PC-9 (cell line): ENCODE measurements around the gene YAP1. TPM values are rescaled to one million over a fixed set of nuclear protein-coding genes. Genes with fewer than 3 reads are reported as not detected.
A peak's percentile ranks its signal among the peaks of the same experiment; 100 is the strongest.

Experiments used
- BruUV-seq: library from RNA; stranded (reverse); fragments of 400-500 nt; replicated peaks from 2 replicates; lab custom pipeline; 2021; lab: Mats Ljungman, UMichigan
- CTCF ChIA-PET: fragments of 300-600 bp; sonication (Branson Sonifier 250); formaldehyde crosslinking; loops from one replicate; lab custom pipeline; 2022; ENCODE audit warnings: antibody characterized with exemption; lab: Charles Lee
- POLR2A ChIA-PET: fragments of 300-600 bp; sonication (Branson Sonifier 250); formaldehyde crosslinking; loops from one replicate; lab custom pipeline; 2022; ENCODE audit warnings: antibody characterized with exemption; ENCODE audit not compliant: unreplicated experiment; lab: Charles Lee
- DNase-seq, 2 experiments: peaks; one replicate each; pipeline versions ENCODE4 v3.0.0 to v3.0.0-alpha.2; 2015 to 2022; ENCODE audit warnings: mixed read lengths in 1 of 2
- H2AFZ ChIP-seq: fragments of 200-600 bp; sonication (generic); 2 replicates; pipeline ENCODE4 v1.8.1; 2017; ENCODE audit warnings: antibody characterized with exemption
- H3F3A ChIP-seq: fragments of 200-600 bp; sonication (generic); 2 replicates; pipeline ENCODE4 v1.8.1; 2017; ENCODE audit warnings: antibody characterized with exemption, mild to moderate bottlenecking, low read depth; ENCODE audit not compliant: insufficient read depth
- H3K27ac ChIP-seq: fragments of 200-600 bp; sonication (generic); 2 replicates; pipeline ENCODE4 v1.6.1; 2016; ENCODE audit warnings: mixed run types
- H3K27me3 ChIP-seq: fragments of 200-600 bp; sonication (generic); 2 replicates; pipeline ENCODE4 v1.6.1; 2016; ENCODE audit warnings: low read depth, mixed run types; ENCODE audit not compliant: insufficient read depth
- H3K36me3 ChIP-seq: fragments of 200-600 bp; sonication (generic); 2 replicates; pipeline ENCODE4 v1.6.1; 2016; ENCODE audit warnings: low read depth, mixed run types
- H3K4me1 ChIP-seq: fragments of 200-600 bp; sonication (generic); replicated peaks from 2 replicates; pipeline ENCODE4 v1.6.1; 2016; ENCODE audit warnings: mixed run types; ENCODE audit not compliant: insufficient read depth
- H3K4me2 ChIP-seq: fragments of 200-600 bp; sonication (generic); 2 replicates; pipeline ENCODE4 v1.6.1; 2017; ENCODE audit warnings: mixed run types
- H3K4me3 ChIP-seq: fragments of 200-600 bp; sonication (generic); 2 replicates; pipeline ENCODE4 v1.6.1; 2016; ENCODE audit warnings: mixed run types
- H3K79me2 ChIP-seq: fragments of 200-600 bp; sonication (generic); 2 replicates; pipeline ENCODE4 v1.6.1; 2017; ENCODE audit warnings: low read depth, mixed run types
- H3K9me2 ChIP-seq: fragments of 200-600 bp; sonication (generic); 2 replicates; pipeline ENCODE4 v1.8.1; 2017; ENCODE audit warnings: mild to moderate bottlenecking; ENCODE audit not compliant: insufficient read depth
- H3K9me3 ChIP-seq: fragments of 200-600 bp; sonication (generic); 2 replicates; pipeline ENCODE4 v1.8.1; 2016; ENCODE audit warnings: low read depth; ENCODE audit not compliant: insufficient read depth
- H4K20me1 ChIP-seq: fragments of 200-600 bp; sonication (generic); 2 replicates; pipeline ENCODE4 v1.8.1; 2017; ENCODE audit not compliant: insufficient read depth
- CTCF ChIP-seq: fragments of 200-600 bp; sonication (generic); conservative IDR thresholded peaks from 2 replicates; pipeline ENCODE4 v1.6.1; 2017; ENCODE audit warnings: mixed run types, antibody characterized with exemption, mild to moderate bottlenecking, moderate library complexity
- EZH2 ChIP-seq: fragments of 200-600 bp; sonication (generic); IDR thresholded peaks from 2 replicates; pipeline ENCODE4 v1.8.0; 2017; ENCODE audit warnings: antibody characterized with exemption, low read depth
- intact Hi-C: fragments of 100-400 bp; cut with micrococcal nuclease; formaldehyde crosslinking; loops from one replicate; pipeline ENCODE4 v1.10.0; 2022; ENCODE audit not compliant: unreplicated experiment
- total RNA-seq: library from RNA; stranded (reverse); gene quantifications from 2 replicates; pipeline ENCODE4 v1.2.3, GENCODE V29; 2021

YAP1 gene
- total RNA-seq, 1 experiment from 2014 or later = 111 TPM

DNA sequence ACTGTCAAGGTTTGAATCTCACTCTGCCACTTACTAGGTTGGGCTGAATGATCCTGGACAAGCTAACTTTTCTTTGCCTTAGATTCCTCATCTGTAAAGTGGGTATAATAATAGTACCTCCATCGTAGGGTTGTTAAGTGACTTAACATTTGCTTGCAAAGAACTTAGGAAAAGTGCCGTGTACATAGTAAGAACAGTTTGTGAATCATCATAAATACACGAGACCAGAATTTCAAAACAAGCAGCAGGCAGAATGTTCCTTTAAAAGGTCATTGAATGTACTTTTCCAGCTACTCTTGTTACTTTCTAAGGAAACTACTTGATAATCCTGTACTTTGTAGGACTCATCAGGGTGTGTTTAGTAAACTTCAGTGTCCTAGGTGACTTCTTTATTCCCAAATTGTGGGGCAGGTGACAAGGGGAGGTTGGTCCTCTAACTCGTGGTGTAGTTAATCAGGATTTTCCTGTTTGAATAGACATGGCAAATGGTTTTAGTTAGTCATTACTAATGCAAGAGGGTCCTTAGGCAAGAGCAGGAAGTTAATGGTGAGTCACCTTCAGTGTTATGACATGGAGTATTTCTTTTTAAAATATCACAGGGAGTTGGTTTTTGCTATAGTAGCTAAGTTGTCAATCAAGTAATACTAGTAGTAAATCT, 67.9 kb downstream of the YAP1 start:
- no peak for TF ChIP-seq EZH2
- TF ChIP-seq CTCF = no peak
- Histone ChIP-seq H4K20me1 (no peaks in the 10 kb centered on the region), H3K79me2 (peaks cover 78% of the 10 kb centered on the region), H3K27me3 (no peaks in the 10 kb centered on the region), H3K9me3 (peaks cover 3% of the 10 kb centered on the region; the same call in 1 of the 2 replicates), H3F3A (peaks cover 40% of the 10 kb centered on the region), H3K4me3 (peak overlapping the region; percentile 10; the same call in 1 of the 2 replicates), H3K36me3 (peaks cover 36% of the 10 kb centered on the region), H3K9me2 (no peaks in the 10 kb centered on the region), H3K4me2 (peak overlapping the region; percentile 59), H2AFZ (no peak overlapping the region), H3K4me1 (peaks cover 41% of the 10 kb centered on the region), H3K27ac (peak overlapping the region; percentile 88)
- intact Hi-C loops = loop anchor here (1.0 to 2.0 kb wide), 4 partner anchors 49 to 167 kb away; partner anchors contain the start of gene YAP1
- no TSS peak for BruUV-seq
- ChIA-PET POLR2A (interaction anchor here (0.6 kb wide), 1 partner anchor 128 kb away, joined by 3 read pairs; no protein-coding TSS in a partner anchor), CTCF (no interaction called here)
- peak; percentile 61 to 100 for DNase-seq

GRCh38 chr11:102179371-102179770, 69.1 kb downstream of the YAP1 start:
- TF ChIP-seq CTCF (no peak), EZH2 (no peak)
- Histone ChIP-seq H3K4me3 (no peak overlapping the region), H3F3A (peaks cover 43% of the 10 kb centered on the region), H4K20me1 (no peaks in the 10 kb centered on the region), H3K9me2 (no peaks in the 10 kb centered on the region), H3K79me2 (peaks cover 73% of the 10 kb centered on the region), H3K27ac (peak overlapping the region; percentile 88), H3K4me1 (peaks cover 41% of the 10 kb centered on the region), H2AFZ (no peak overlapping the region), H3K27me3 (no peaks in the 10 kb centered on the region), H3K36me3 (peaks cover 39% of the 10 kb centered on the region), H3K4me2 (no peak overlapping the region), H3K9me3 (peaks cover 3% of the 10 kb centered on the region; the same call in 1 of the 2 replicates)
- CTCF ChIA-PET = no interaction called here
- DNase-seq = no peak
- no TSS peak for BruUV-seq
- POLR2A ChIA-PET = interaction anchor here (0.6 kb wide), 1 partner anchor 13 kb away, joined by 4 read pairs; no protein-coding TSS in a partner anchor
- intact Hi-C loops = loop anchor here (2.0 kb wide), 1 partner anchor 47 kb away; no protein-coding TSS in a partner anchor

- H3K9me3 ChIP-seq = peaks cover 3% of the 10 kb centered on the region; the same call in 1 of the 2 replicates
- no peak for TF ChIP-seq EZH2
- no peak for TF ChIP-seq CTCF
- no peak overlapping the region for H2AFZ ChIP-seq
- no peaks in the 10 kb centered on the region for H4K20me1 ChIP-seq
- no peak overlapping the region for H3K4me2 ChIP-seq
- no peaks in the 10 kb centered on the region for H3K9me2 ChIP-seq
- intact Hi-C loops = no loop called here
- H3K27me3 ChIP-seq = no peaks in the 10 kb centered on the region
- CTCF ChIA-PET = no interaction called here
- no peak overlapping the region for H3K4me3 ChIP-seq
- H3F3A ChIP-seq = peaks cover 12% of the 10 kb centered on the region; the same call in 1 of the 2 replicates
- POLR2A ChIA-PET = no interaction called here
- no peak overlapping the region; the same call in 1 of the 2 replicates for H3K27ac ChIP-seq
- peaks cover 79% of the 10 kb centered on the region for H3K79me2 ChIP-seq
- no peak for DNase-seq
- peaks cover 54% of the 10 kb centered on the region for H3K36me3 ChIP-seq
- peaks cover 4% of the 10 kb centered on the region for H3K4me1 ChIP-seq
- BruUV-seq = no TSS peak
Measured at GRCh38 chr11:102184269-102184987, 74.2 kb downstream of the YAP1 start.
